GOT3 (cell line): ENCODE results near the gene SFXN5.

ENCODE experiments used
- DNase-seq: peaks from one replicate; lab custom pipeline; 2025; ENCODE audit warnings: mixed read lengths; lab: John Stamatoyannopoulos, UW

SFXN5 gene

DNA sequence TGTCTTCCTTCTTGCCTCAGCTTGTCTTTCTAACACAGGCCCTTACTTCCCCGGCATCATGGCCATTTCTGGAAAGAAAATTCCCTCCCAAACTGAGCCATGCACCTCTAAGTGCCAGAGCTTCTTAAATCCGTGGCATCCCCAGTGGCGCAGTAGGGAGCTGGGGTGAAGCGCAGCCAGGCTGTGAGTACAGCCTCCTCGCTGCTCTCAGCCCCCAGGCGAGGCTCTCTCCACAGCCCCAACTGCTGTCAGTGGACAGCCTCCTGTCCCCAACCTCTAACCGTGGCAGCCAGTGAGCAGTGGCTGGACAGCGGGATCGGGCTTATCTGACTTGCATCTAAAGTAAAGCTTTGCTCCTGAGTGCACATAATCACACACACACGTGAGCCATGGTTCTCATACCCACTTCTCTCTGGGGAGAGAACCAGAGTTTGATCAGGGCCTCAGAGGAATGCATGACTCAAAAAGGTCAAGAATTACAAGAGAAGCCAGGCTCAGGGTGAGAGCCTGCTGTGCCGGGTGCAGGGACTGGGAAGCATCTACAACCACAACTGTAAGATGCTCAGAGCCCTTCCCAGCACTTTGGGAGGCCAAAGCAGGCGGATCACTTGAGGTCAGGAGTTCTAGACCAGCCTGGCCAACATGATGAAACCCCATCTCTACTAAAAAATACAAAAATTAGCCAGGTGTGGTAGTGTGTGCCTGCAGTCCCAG is 50.7 kb downstream of the SFXN5 start:
- DNase-seq = no peak

DNA sequence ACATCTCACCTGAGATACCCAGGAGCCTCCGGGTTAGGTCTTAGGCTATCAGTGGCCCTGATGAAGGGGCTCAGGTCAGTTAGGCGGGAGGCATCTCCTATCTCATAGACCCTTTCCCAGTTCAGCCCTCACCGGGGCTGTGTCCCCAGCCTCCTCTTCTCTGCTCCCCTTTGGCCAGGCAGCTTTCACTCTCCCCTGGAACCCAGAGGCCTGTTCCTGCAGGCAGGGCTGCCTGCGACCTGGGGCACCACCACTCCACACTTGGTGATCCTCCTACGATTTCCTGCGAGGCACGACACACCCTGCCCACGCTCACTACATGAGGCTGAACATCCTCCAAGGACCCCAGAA is 51.2 kb downstream of the SFXN5 start:
- no peak for DNase-seq

DNA sequence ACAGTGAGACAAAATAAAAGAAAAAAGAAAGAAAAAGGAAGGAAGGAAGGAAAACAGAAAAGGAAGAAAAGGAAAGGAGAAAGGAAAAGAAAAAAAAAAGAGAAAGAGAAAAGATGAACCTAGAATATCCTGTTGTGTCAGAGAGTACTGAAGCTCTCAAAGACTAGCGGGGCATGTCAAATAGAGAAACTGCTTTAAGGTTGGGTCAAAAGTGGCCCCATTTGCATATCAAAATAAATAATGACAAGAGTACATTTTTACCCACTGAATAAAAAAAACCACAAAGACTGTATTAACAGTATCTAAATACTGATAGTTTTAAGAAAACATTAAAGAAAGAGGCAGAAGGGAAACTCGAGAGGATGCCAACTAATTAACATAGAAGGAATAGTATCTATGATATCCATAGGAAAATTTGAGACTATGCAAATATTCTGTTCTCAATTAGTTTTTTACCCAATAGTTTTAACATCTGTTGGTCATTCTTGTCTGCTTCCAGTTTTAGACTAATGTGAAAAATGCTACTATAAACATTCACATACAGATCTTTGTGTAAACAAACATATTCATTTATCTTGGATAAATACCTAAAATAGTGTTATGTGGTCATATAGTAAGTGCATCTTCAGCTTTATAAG is 53.2 kb downstream of the SFXN5 start:
- no peak for DNase-seq

DNA sequence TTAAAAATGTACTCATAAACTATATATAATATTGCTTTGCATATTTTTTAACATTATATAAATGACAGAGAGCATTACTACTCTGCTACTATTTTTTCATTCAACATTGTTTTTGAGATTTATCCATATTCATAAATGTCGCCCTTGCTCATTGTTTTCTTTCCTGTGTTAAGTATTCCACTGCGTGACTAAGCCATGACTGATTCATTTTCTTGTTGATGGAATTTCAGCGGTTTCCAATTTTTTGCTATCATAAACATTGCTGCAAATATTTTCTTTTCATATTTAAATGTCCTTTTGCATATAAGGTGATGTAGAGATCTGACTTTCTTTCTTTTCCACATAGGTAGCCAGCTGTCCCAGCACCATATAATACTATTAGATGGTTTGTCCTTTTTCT is 57.6 kb downstream of the SFXN5 start:
- DNase-seq = no peak

DNA sequence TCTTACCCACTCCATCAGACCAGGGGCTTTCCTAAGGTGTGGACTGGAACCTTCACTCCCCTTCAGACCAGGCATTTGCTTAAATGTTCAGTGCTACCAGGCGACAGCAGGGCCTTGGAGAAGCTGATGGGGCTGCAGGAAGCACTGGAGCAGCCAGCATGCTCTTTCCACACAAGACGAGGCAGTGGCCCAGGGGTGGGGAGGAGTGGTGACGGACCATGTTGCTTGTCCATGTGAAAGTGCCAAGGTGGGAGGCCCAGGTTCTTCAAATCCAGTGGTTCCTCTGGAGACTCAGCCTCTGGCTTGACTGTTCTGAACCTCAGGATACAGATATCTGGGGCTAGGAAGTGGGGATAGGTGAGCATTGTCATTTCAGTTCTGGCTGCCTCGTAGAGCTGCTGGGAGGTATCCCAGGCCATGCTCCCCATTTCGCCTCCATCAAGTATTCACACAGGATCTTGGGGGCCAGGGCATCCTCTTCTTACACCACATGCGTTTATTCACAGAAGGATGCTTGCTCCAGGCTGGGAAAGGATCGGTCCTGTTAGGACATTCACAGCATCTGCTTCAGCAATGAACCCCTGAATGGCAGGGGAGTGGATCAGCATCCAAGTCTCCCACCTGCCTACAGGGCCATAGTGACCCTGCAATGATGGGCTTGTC is 62.2 kb downstream of the SFXN5 start:
- no peak for DNase-seq

DNA sequence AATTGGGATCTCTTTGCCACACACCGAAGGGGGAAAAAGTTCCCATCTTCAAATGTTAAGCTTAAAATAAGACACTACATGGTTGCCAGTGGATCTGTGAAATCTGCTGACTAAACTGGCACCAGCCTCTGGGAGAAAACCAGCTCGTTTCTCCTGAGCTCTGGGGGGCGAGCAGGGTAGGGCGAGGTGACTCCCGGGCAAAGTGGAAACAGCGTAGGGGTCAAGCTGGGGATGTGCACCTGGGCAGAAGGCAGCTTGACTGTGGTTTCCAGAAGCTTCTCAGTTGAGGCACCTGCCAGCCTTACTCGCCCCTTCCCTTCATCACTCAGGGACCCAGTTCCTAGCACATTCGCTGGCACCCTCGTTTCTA is 62.8 kb downstream of the SFXN5 start:
- DNase-seq = no peak

DNA sequence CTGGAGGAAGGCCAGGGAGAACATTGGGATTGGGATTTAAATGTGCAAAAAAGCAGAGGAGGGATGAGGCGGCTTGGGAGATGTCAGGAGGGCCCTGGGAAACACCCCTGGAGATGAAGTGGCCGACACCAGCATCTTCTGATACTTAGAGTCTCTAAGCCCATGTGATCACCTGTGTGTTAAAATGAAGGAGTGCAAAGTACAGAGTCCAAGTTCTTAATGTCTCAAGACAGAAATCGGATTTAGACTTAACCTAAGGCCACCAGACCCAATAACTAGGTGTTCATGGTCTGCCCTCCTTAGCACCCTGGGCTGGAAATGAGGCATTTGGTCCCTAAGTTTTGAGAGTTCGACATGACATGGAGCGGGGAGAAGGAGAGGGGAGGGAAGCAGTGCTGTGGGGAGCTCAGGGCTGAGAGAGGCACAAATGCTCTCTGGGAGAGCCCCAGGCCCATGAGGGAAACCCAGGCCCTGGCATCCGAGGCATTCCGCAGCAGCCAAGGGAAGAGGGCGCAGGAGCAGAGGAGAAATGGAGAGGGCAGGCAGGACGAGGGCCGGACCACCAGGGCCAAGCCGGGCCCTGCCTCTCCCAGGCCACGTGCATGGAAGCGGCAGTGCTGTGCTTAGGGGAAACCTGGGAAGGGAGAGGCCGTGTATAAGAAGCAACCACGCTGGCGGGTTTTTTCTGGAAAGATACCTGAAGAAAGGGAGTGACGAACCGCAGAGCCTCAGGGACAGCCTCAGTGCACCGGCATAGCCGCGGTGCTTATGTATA is 63.3 kb downstream of the SFXN5 start:
- no peak for DNase-seq

GRCh38 chr2:73006969-73007710 is 64.4 kb downstream of the SFXN5 start:
- DNase-seq = no peak

- no peak for DNase-seq
Observed at GRCh38 chr2:73004889-73005596, 66.5 kb downstream of the SFXN5 start.

DNA sequence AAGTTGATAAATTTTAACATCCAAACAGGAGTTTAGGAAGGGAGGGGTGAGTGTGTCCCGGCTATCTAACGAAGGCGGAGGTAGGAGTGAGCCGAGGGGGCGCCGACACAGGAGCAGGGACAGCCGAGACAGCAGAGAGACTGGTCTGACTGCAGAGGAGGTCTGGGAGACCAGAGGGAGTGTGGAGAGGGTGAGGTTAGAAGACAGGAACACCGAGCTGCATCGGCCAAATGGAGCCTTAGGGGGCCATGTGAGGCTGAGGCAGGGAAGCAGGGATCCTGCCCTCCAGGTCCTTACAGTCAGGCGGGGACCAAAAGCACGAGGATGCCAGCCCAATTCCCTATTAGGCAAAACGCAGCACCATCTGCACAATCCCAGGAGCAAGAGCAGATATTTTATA is 67.0 kb downstream of the SFXN5 start:
- DNase-seq = no peak

GRCh38 chr2:73003027-73003426 is 68.5 kb downstream of the SFXN5 start:
- DNase-seq = no peak

DNA sequence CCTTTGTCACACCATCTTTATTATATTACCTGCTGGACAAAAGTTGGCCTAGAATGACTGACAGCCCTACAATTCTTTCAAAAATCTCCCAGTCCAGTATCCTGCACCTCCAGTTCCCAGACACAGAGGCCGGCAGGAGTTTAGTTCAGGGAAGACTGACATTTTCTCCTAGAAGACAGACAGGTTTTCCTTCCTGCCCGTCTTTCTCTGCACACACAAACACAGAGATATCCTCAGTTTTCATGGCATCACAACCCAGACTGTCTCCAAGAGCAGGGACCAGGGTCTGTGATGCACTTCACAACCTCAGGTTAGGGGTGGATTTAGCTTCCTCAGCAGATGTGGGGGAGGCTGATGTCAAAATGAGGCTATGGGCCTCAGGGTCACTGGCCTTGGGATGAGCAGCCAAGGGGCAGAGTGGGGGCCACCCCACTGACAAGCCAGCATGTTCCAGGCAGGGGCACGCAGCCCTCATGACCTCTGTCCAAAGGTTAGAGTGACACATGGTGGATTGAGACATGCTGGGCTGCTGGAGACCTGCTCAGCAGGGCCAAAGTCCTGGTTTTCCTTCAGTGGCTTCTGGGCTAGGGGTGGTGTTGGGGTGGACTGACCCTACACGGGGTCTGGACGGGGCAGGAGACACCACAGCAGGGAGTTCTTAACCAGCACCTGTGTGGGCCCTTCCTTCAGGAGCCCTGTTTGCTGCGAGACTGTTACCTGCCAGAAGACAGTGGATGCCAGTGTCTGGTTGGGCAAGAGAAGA is 70.5 kb downstream of the SFXN5 start:
- DNase-seq = no peak

DNA sequence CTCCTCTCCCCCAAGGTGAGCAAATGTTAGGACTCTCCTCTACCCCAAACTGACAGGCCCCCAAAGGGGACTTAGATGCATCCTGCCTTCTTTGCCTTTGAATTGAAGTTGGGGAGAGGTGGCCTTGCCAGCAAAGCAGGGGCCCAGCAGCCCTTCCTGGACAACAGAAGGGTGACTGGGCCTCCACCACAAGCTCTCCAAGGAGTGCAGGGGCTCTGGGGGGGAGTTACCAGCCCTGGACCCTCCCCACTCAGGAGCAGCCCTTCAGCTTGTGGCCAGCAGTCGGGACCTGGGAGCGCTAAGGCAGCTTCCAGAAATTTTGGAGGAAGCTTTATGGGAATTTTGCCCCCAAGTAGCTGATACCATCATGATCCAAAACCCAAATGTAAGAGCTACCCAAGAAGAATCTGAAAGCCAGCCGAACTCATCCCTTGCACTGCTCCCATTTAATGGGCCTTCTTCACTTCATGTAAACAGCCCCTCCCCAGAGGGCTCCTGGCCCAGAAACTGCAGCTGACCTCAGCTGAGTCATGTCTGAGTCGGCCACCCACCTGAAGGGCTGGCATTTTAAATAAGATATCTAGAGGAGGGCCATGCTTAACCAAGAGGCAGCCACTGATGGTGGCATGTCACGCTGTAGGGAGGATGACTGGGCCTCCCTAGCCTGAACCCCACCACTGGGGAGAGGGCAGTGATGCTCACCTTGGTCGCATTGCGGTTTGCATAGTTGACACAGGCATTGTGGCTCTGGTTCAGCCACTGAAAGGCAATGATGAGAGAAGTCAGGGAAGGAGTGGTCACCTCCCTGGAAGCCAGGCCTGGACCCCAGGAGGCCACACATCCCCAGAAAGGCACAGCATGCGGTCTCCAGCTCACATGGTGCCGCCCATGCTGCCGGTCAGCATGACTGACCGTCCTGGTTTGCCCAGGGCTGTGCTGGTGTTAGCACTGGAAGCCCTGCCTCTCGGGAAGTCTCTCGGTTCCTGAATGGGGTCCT is 71.5 kb downstream of the SFXN5 start:
- no peak for DNase-seq

- DNase-seq = no peak
Observed at GRCh38 chr2:72998724-72999123, 72.8 kb downstream of the SFXN5 start.

DNA sequence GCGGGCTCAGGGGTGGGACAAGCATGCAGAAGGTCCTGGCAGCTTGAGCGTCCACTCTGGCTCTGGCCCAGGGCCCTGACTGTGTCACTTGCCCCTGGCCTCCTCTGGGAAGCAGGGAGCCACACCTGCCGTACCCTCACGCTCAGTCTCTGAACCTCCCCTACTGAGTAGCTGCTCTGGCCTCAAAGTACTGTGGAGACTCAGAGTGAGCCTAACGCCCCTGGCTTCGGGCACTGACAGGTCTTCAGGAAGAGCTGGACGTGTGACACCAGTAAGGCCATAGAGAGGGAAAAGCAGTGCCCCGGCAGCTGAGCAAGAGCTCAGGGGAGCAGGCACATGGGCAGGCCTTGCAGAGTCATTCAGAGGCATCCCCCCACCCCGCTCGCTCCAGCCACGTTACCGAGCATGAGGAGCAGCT is 73.3 kb downstream of the SFXN5 start:
- no peak for DNase-seq

DNA sequence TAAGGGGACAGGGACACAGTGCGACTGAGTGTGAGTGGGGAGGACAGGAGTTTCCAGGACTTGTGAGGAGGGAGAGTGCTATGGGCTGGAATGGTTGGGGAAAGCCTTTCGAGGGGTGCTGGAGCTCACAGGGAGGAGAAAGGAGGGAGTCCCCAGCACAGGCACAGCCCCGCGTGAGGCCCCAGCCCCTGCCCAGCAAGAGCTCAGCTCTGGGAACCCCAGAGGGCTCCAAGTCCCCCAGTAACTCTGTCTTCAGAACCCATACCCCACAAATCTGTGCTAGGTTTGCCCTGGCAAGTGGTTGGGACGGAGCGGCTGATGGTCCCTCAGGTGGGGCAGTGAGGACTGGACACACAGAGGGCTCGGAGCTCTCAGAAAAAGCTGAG is 75.4 kb downstream of the SFXN5 start:
- DNase-seq = no peak

DNA sequence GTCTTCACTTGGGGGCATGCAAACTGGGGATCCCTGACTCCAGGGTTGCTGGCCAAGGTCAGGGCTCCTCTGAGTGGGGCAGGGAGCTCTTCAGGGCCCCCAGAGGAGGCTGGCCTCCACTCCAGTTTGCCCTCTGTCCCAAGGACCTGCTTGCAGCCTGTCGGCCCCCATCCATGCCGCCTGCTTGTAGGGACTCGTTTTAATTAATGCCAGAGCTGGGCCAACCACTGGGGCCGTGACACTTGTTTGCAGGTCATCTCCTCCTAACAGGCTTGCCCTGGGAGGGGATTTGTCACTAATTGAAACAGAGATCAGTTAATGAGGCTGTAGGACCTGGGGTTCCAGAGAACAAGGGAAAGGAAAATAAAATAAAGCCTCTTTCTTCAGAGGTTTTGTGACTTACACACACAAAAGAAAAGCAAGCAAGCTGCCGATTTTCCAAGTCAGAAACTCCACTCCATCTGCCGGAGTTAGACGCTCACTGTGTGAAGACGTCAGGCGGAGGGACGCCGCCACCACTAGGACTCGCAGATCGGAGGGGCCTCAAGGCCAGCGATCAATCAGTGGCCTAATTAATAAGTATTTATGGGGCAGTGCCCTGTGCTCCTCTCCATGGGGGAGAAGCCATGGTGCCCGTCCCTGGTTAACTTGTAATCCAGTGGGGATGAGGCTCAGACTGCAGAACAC is 75.9 kb downstream of the SFXN5 start:
- no peak for DNase-seq

DNA sequence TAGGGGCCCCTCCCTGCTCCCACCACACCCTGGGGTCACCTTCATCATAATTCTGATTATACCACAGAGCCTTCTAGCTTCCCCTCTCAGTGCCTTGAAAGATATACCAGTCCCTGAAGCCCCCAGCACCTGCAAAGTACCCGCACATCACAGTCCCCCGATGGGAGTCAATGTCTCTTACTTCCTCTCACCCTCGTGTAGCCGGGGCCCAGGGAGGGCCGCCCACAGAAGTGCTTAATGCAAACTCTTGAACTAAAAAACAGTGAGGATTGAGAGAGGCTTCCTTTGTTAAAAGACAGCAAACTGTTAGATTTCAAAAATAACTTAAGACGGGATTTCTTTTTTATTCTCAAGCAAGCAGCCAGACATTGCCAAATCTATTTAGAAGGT is 76.5 kb downstream of the SFXN5 start:
- DNase-seq = no peak
